Raji (cell line): ENCODE results near the gene ZBTB7A.

ENCODE experiments used
- POLR2A ChIP-seq: IDR thresholded peaks from 2 replicates; pipeline ENCODE4 v1.6.1; 2011; ENCODE audit warnings: low read depth, low read length, control low read depth; ENCODE audit not compliant: insufficient read depth

The ZBTB7A gene

GRCh38 chr19:4028334-4029246 is 38.1 kb downstream of the ZBTB7A start:
- TF ChIP-seq POLR2A: no peak

DNA sequence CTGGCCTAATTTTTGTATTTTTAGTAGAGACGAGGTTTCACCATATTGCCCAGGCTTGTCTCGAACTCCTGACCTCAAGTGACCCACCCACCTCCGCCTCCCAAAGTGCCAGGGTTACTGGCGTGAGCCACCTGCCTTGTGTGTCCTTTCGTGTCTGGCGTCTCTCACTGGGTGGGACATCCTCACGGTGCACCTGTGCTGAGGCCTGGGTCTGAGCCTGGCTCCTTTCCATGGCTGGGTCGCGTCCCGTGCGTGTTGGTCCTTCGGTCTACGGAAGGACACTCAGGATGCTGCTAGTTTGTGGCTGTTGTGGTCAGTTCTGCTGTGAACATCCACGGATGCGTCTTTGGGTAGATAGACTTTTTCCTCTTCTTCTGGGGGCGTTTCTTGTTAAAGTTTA is 39.6 kb downstream of the ZBTB7A start:
- no peak for TF ChIP-seq POLR2A

DNA sequence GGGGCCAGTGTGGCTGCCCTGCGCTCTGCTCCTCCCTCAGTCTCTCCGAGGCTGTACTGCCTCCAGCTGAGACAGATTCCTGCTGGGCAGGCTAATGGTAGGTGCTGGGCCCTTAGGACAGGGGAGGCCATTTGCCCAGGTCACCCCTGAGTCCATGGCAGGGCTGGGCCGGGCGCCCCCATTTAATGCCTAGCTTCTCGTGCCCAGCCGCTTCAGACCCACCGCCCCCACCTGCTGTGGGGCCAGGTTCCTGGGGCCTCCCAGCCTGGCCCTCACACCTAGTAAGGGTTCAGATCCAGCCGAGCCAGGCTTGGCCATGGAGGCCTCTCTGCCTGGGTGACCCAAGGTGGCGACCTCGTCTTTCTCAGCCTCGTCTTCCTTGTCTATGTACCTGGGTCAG is 41.4 kb downstream of the ZBTB7A start:
- no peak for TF ChIP-seq POLR2A

DNA sequence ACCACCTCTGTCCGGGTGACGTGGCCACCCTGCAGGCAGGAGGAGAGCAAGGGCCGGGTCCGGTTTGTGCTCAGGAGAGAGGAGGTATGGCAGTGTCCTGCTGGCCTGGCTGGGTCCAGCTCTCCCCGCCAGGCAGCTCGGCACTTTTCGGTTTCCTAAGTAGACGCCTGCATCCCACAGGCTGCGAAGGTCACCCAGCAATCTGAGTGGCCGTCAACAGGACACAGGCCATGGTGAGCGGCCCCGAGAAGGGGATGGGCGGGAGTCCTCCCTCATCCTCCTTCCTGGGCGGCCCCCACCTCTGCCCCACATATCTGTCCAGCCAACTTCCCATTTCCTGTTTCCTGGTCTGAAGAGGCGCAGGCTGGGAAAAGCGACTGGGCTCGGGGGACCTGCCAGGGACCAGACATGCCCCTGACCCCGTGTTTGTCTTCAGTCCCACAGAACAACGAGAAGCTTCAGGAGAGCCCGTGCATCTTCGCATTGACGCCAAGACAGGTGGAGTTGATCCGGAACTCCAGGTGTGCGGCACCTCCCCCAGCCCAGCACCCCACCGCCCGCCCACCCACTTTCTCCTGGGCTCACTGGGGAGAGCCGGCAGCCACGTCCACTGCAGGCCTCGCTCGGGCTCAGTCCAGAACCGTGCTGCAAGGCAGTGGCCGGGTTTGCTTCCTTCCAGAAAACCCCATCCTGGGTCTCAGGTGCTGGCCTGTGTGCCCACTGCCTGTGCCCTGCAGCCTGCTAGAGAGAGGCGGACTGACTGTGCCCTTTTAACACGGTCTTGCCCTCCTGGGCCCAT is 42.9 kb downstream of the ZBTB7A start:
- no peak for TF ChIP-seq POLR2A

- no peak for TF ChIP-seq POLR2A
Observed at GRCh38 chr19:4019578-4019977, 47.1 kb downstream of the ZBTB7A start.

DNA sequence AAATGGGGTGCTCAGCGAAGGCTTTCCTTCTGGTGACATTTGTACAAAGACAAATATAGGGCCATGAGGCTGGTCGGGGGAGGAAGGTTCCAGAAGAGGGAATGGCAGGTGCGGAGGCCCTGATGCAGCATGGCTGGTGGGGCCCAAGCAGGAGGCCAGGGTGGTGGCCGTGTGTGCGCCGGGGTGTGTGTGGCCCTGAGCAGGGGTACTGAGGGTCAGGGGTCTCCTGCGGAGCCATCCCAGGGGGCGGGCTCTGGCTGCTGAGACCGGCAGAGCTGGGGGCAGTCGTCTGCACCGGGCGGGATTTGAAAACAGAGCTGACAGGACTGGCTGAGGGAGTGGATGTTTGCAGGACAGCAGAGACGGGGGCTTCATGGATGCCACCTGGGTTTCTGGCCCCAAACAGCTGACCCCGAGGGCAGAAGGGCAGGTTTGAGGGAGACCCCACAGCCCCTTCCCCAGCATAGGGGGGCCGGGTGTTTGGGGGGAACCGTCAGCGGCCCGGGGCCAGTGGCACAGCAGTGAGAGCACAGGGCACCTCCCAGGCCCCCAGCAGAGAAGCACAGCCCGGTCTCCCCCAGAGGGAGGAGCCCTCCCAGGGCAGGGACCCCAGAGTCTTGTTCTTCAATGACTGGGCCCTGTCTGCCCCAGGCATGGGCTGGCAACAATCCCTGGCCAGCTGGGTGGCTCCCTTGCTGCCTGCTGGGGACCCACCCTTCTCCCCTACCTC is 47.8 kb downstream of the ZBTB7A start:
- no peak for TF ChIP-seq POLR2A

GRCh38 chr19:4018140-4018613 is 48.5 kb downstream of the ZBTB7A start:
- no peak for TF ChIP-seq POLR2A

DNA sequence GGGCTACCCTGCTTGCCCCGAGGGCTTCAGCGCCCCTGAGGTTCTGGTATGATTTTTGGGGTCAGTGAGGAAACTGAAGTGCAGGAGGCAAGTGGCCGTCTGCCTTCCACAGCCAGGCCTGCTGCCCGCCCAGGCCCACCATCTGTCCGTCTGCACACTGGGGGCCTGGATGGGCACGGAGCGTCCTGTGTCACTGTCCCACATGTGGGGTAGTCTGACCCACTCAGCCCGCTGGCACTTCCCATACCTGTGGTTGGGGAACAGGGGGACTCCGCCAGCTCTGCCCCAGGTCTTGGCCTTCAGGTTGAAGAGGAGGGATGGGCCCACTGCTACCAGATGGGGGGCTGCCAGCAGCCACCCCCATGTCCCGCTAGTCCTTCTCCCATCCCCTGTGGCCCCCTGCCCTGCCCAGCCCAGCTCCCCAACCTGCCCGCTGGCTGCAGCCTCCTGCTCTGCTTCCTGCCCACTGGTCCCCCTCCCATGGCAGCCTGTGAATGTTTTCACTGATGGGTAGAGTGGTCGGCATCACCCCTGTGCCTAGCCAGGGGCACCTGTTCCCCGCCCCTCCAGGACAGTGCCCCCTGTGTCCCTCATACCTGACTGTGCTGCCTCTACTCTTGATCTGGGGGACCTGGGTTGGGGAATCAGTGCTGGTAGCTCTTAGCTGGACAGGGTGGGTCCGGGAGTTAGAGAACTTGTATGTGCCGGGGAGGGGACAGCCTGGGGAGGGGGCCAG is 49.6 kb downstream of the ZBTB7A start:
- no peak for TF ChIP-seq POLR2A

- no peak for TF ChIP-seq POLR2A
Observed at GRCh38 chr19:4016486-4016885, 50.2 kb downstream of the ZBTB7A start.

GRCh38 chr19:4015705-4016402 is 50.8 kb downstream of the ZBTB7A start:
- TF ChIP-seq POLR2A: no peak

DNA sequence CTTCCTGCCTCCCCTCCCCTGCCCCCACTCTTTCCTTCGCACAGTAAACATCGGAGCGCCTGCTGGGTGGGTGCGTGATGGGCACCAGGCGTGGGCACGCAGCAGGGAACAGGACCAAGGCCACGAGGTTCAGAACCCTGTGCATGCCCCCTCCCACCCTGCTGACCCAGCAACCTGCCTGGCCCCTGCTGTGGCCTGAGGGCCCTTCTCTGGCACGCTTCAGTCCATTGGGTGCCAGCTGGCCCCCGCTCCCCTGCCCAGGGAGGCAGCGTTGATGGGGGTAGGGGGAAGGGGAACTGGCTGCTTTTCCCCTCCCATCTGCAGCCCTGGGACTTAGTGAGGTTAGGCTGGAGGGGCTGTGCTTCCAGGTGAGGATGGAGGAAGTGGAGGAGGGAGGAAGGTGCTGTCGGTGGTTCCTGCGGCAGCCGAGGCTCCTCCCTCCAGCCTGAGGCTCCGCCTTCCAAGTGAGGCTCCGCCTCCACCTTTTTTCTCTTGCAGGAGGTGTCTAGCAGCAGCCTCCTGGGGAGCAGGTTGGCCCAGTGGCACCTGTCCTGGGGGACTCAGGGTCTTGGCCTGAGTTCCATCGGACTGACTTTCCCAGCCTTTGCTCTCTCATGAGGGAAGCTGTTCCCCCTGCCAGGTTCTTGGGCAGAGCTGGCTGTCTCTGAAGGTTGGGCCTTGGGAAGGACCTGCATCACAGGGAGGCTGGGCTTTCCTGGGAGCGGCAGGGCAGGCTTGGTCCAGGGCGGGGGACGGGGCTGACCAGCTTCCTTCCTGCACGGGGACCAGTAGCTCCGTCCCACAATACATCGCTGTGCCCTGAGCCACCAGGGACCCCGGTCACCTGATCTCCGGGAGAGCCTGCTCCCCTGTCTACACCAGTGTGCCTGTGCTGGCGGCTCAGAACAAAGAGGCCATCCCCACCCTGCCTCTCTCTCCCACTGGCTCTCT is 51.9 kb downstream of the ZBTB7A start:
- no peak for TF ChIP-seq POLR2A

GRCh38 chr19:4013886-4014540 is 52.7 kb downstream of the ZBTB7A start:
- TF ChIP-seq POLR2A: no peak
